ENCODE data around the gene OR2A12.

DNA sequence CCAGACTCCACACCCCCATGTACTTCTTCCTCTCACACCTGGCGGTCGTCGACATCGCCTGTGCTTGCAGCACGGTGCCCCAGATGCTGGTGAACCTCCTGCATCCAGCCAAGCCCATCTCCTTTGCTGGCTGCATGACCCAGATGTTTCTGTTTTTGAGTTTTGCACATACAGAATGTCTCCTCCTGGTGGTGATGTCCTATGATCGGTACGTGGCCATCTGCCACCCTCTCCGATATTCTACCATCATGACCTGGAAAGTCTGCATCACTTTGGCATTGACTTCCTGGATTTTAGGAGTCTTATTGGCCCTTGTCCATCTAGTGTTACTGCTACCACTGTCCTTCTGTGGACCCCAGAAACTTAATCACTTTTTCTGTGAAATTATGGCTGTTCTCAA is 11.7 kb upstream of the OR2A12 start:
- TF ChIP-seq CTCF (IDR thresholded peaks at IDR 0.05): no peak
- TF ChIP-seq POLR2A (IDR thresholded peaks at IDR 0.05): no peak
